GM12892 (cell line): ENCODE measurements around the gene ADORA2A.

ENCODE experiments used
- POLR2A ChIP-seq: IDR thresholded peaks from 2 replicates; pipeline ENCODE4 v1.6.1; 2011; ENCODE audit warnings: low read depth, low read length, control low read depth
- POLR2AphosphoS5 ChIP-seq: IDR thresholded peaks from 2 replicates; pipeline ENCODE4 v1.6.1; 2011; ENCODE audit warnings: low read depth, low read length, control low read depth

- no peak for TF ChIP-seq POLR2AphosphoS5
- no peak for TF ChIP-seq POLR2A
These were observed 46.5 kb upstream of the ADORA2A start for GRCh38 chr22:24380905-24381230.
